ENCODE results near the gene RIMS4. TPM values are rescaled to one million over a fixed set of nuclear protein-coding genes. Genes with fewer than 3 reads are reported as not detected.

RIMS4 gene
- total and polyA plus RNA-seq, 2 of the 8 experiments (the other 6 are each of a cell fraction or from before 2014, with no cell fraction given), result 13.3 to 44.2 TPM

DNA sequence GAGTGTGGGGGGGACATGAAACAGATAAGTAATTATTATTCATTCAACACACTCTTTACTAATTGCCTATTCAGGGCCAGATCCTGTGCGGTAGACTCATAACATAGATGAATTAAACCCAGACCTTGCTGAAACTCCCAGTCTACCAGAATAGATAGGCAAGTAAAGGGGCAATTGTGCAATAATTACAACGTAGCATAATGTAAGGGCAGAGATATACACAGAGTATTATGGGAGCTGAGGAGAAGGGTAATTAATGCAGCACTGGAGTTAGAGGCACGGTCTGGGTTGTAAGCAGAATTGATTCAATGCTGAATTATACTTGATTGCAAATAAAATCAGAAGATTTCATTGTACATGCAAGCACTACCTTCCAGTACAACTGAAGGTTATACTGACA lies 29.2 kb downstream of the RIMS4 start:
- WGBS, 2 experiments (ENCODE audit: extremely low coverage in 1 of 2, insufficient coverage in 1 of 2, insufficient read length in 1 of 2, insufficient replicate concordance in 2 of 2, low coverage in 1 of 2, low lambda C conversion rate in 2 of 2, missing lambda C conversion rate in 1 of 2), result 89% methylated on average over 3 of the region's 3 CpGs; no CpG with 5 or more reads in 1 of the 2 experiments
- FAIRE-seq, result no peak
- POLR2A ChIA-PET (ENCODE audit: partially characterized antibody), result interaction anchor here (1.8 kb wide), 1 partner anchor 10 kb away, joined by 4 read pairs; no protein-coding TSS in a partner anchor

More for the DNA sequence above, 29.2 kb downstream of the RIMS4 start:
- H2AFZ ChIP-seq (ENCODE audit: low read length), result no peak overlapping the region
- no peaks in the 10 kb centered on the region for H3K9me3 ChIP-seq (ENCODE audit: insufficient read depth in 2 of 2, low read depth in 1 of 2, low read length in 1 of 2)
- peaks cover 0 to 11% of the 10 kb centered on the region in 2 experiments; a peak in 1 of 4 replicates for H3K79me2 ChIP-seq (ENCODE audit: control insufficient read depth in 1 of 2, insufficient read depth in 2 of 2, low read length in 2 of 2)
- DNase-seq (ENCODE audit: low read depth in 1 of 2, low spot score in 2 of 2), result no peak
- H3K4me3 ChIP-seq (ENCODE audit: extremely low read depth in 1 of 4, insufficient read depth in 2 of 4, low read depth in 3 of 4, low read length in 4 of 4), result no peak overlapping the region
- H2BK20ac ChIP-seq (ENCODE audit: low read length), result no peak overlapping the region
- no peak overlapping the region for H2BK15ac ChIP-seq (ENCODE audit: low read length)
- H3K4ac ChIP-seq (replicated peaks; ENCODE audit: insufficient read length, low read depth, low read length), result no peak overlapping the region
- no peak overlapping the region for H3K56ac ChIP-seq (replicated peaks; ENCODE audit: insufficient read length, low read depth, low read length)
- peaks cover 25 to 36% of the 10 kb centered on the region in 2 experiments for H4K20me1 ChIP-seq (replicated peaks in 1 of 2; ENCODE audit: control insufficient read depth in 1 of 2, insufficient read depth in 2 of 2, low read length in 2 of 2)
- H2AK5ac ChIP-seq (ENCODE audit: low read depth, low read length), result no peak overlapping the region
- no peaks in the 10 kb centered on the region for H3K36me3 ChIP-seq (ENCODE audit: control insufficient read depth in 2 of 4, insufficient read depth in 4 of 4, low read length in 3 of 4)
- no peak overlapping the region for H4K8ac ChIP-seq (ENCODE audit: extremely low read depth, insufficient read depth, low read length)
- no peak overlapping the region for H2BK120ac ChIP-seq (replicated peaks; ENCODE audit: low read depth, low read length)
- no peaks in the 10 kb centered on the region for H3K23me2 ChIP-seq (ENCODE audit: low read depth, low read length)
- no peak overlapping the region for H4K5ac ChIP-seq (ENCODE audit: insufficient read length, low read depth, low read length)
- no peak overlapping the region for H2BK12ac ChIP-seq (ENCODE audit: low read depth, low read length)
- H3K4me1 ChIP-seq (replicated peaks in 1 of 4; ENCODE audit: control insufficient read depth in 3 of 4, insufficient read depth in 4 of 4, low read length in 3 of 4), result peaks cover 11 to 14% (median 13%) of the 10 kb centered on the region in 4 experiments
- no peak overlapping the region for H3K27ac ChIP-seq (ENCODE audit: low read depth, low read length)
- CTCF ChIA-PET (ENCODE audit: partially characterized antibody), result interaction anchor here (1.1 to 11.1 kb wide), 3 partner anchors 21 to 34 kb away, joined by 4 to 170 read pairs (median 55); partner anchors contain the start of gene KCNK15
- H3K9ac ChIP-seq (replicated peaks in 1 of 4; ENCODE audit: extremely low read depth in 1 of 4, low read depth in 3 of 4, low read length in 3 of 4), result no peak overlapping the region
- H3K18ac ChIP-seq (ENCODE audit: extremely low read depth, low read length), result no peak overlapping the region
- H3K27me3 ChIP-seq (replicated peaks in 1 of 4; ENCODE audit: control insufficient read depth in 3 of 4, extremely low read depth in 1 of 4, insufficient read depth in 3 of 4, low read length in 3 of 4), result no peaks in the 10 kb centered on the region
- H3K4me2 ChIP-seq (ENCODE audit: insufficient read depth in 1 of 2, low read depth in 2 of 2, low read length in 2 of 2), result no peak overlapping the region
- no peak overlapping the region for H3K23ac ChIP-seq (ENCODE audit: insufficient read length)
- no peak overlapping the region for H4K91ac ChIP-seq (replicated peaks; ENCODE audit: insufficient read length, low read length)
- no peak for TF ChIP-seq BCL11A (IDR thresholded peaks at IDR 0.05; ENCODE audit: low read depth in 2 of 2, low read length in 2 of 2)
- no peak for TF ChIP-seq ZNF274 (IDR thresholded peaks at IDR 0.05; ENCODE audit: borderline replicate concordance, extremely low read depth, low read length)
- TF ChIP-seq TBP (IDR thresholded peaks at IDR 0.05; ENCODE audit: low read depth, low read length), result no peak
- TF ChIP-seq JUN (IDR thresholded peaks at IDR 0.05; ENCODE audit: low read depth, low read length), result no peak
- no peak for TF ChIP-seq POLR2A (IDR thresholded peaks at IDR 0.05; ENCODE audit: control extremely low read depth in 1 of 2, low read depth in 2 of 2, low read length in 2 of 2)
- no peak for TF ChIP-seq RXRA (IDR thresholded peaks at IDR 0.05; ENCODE audit: insufficient read depth, low read depth, low read length)
- no peak for TF ChIP-seq TAF7 (optimal IDR thresholded peaks at IDR 0.05; ENCODE audit: borderline replicate concordance, low read depth, low read length)
- TF ChIP-seq ASH2L (IDR thresholded peaks at IDR 0.05; ENCODE audit: low read length), result no peak
- no peak for TF ChIP-seq TCF12 (IDR thresholded peaks at IDR 0.05; ENCODE audit: low read depth, low read length)
- TF ChIP-seq POLR2AphosphoS5 (IDR thresholded peaks at IDR 0.05; ENCODE audit: low read depth, low read length), result no peak
- no peak for TF ChIP-seq SAP30 (IDR thresholded peaks at IDR 0.05; ENCODE audit: insufficient read depth, insufficient replicate concordance, low read length)
- TF ChIP-seq SIX5 (IDR thresholded peaks at IDR 0.05; ENCODE audit: low read depth, low read length), result no peak
- H3K79me1 ChIP-seq (ENCODE audit: low read depth, low read length), result peaks cover 9% of the 10 kb centered on the region; the same call in 1 of the 2 replicates
- no peak overlapping the region for H2BK5ac ChIP-seq (ENCODE audit: low read depth, low read length)
- H3K14ac ChIP-seq (ENCODE audit: insufficient read length), result no peak overlapping the region

All from H1 (cell line).